ENCODE measurements around the gene CERS6.

GRCh38 chr2:168596881-168597655, 141.0 kb downstream of the CERS6 start:
- TF ChIP-seq, protein P1, sequence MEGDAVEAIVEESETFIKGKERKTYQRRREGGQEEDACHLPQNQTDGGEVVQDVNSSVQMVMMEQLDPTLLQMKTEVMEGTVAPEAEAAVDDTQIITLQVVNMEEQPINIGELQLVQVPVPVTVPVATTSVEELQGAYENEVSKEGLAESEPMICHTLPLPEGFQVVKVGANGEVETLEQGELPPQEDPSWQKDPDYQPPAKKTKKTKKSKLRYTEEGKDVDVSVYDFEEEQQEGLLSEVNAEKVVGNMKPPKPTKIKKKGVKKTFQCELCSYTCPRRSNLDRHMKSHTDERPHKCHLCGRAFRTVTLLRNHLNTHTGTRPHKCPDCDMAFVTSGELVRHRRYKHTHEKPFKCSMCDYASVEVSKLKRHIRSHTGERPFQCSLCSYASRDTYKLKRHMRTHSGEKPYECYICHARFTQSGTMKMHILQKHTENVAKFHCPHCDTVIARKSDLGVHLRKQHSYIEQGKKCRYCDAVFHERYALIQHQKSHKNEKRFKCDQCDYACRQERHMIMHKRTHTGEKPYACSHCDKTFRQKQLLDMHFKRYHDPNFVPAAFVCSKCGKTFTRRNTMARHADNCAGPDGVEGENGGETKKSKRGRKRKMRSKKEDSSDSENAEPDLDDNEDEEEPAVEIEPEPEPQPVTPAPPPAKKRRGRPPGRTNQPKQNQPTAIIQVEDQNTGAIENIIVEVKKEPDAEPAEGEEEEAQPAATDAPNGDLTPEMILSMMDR (IDR thresholded peaks at IDR 0.05) = no peak
- no peak for TF ChIP-seq POLR2A (IDR thresholded peaks at IDR 0.05)

Measured in testis (tissue), 2 donors.